HG03469 (cell line): Measurements from ENCODE around the gene TSPAN5.

ENCODE experiments used
- ATAC-seq: cut with Tn5 transposase; IDR thresholded peaks from one replicate; pipeline ENCODE4 v1.9.1; 2021; ENCODE audit warnings: mild to moderate bottlenecking, moderate library complexity, moderate number of reproducible peaks; ENCODE audit not compliant: unreplicated experiment

Gene TSPAN5

GRCh38 chr4:98601708-98602107 is 56.7 kb downstream of the TSPAN5 start:
- no peak for ATAC-seq

GRCh38 chr4:98599617-98600205 is 58.7 kb downstream of the TSPAN5 start:
- no peak for ATAC-seq

- no peak for ATAC-seq
Observed at GRCh38 chr4:98586962-98587354, 71.5 kb downstream of the TSPAN5 start.

- no peak for ATAC-seq
Observed at GRCh38 chr4:98586291-98586961, 72.0 kb downstream of the TSPAN5 start.

GRCh38 chr4:98585596-98585995 is 72.8 kb downstream of the TSPAN5 start:
- ATAC-seq: no peak

- ATAC-seq: no peak
Observed at GRCh38 chr4:98584265-98584664, 74.1 kb downstream of the TSPAN5 start.

- ATAC-seq: no peak
Observed at GRCh38 chr4:98583265-98583664, 75.1 kb downstream of the TSPAN5 start.

- no peak for ATAC-seq
Observed at GRCh38 chr4:98581126-98581525, 77.3 kb downstream of the TSPAN5 start.

GRCh38 chr4:98577956-98578355 is 80.5 kb downstream of the TSPAN5 start:
- no peak for ATAC-seq

GRCh38 chr4:98574816-98575215 is 83.6 kb downstream of the TSPAN5 start:
- no peak for ATAC-seq

- ATAC-seq: no peak
Observed at GRCh38 chr4:98573791-98574190, 84.6 kb downstream of the TSPAN5 start.

- no peak for ATAC-seq
Observed at GRCh38 chr4:98572697-98573096, 85.7 kb downstream of the TSPAN5 start.

- ATAC-seq: no peak
Observed at GRCh38 chr4:98571161-98571786, 87.1 kb downstream of the TSPAN5 start.

GRCh38 chr4:98570151-98570797 is 88.1 kb downstream of the TSPAN5 start:
- ATAC-seq: no peak

- no peak for ATAC-seq
Observed at GRCh38 chr4:98568941-98569663, 89.3 kb downstream of the TSPAN5 start.

GRCh38 chr4:98567611-98568010 is 90.8 kb downstream of the TSPAN5 start:
- ATAC-seq: no peak

GRCh38 chr4:98566361-98567008 is 91.9 kb downstream of the TSPAN5 start:
- no peak for ATAC-seq

GRCh38 chr4:98565681-98566301 is 92.6 kb downstream of the TSPAN5 start:
- no peak for ATAC-seq

- ATAC-seq: no peak
Observed at GRCh38 chr4:98564852-98565251, 93.6 kb downstream of the TSPAN5 start.

- ATAC-seq: no peak
Observed at GRCh38 chr4:98560321-98560720, 98.1 kb downstream of the TSPAN5 start.
